H9 (cell line): ENCODE measurements around the gene KIF6. TPM values are rescaled to one million over a fixed set of nuclear protein-coding genes. Genes with fewer than 3 reads are reported as not detected.

Experiments
- DNase-seq: peaks from one replicate; pipeline ENCODE4 v3.0.0-alpha.2; 2017
- H2AFZ ChIP-seq: one replicate; pipeline ENCODE4 v1.6.1; 2013; ENCODE audit warnings: mild to moderate bottlenecking, low read length, control low read depth, moderate library complexity
- H2AK5ac ChIP-seq: 2 replicates; pipeline ENCODE4 v1.6.1; 2013; ENCODE audit warnings: low read length, control low read depth, mixed read lengths; ENCODE audit not compliant: insufficient read length
- H2BK120ac ChIP-seq: one replicate; pipeline ENCODE4 v1.6.1; 2013; ENCODE audit warnings: low read depth, mild to moderate bottlenecking, low read length, control low read depth, inconsistent platforms; ENCODE audit not compliant: poor library complexity, severe bottlenecking
- H2BK12ac ChIP-seq: 2 replicates; pipeline ENCODE4 v1.6.1; 2013; ENCODE audit warnings: low read length, control low read depth, mixed read lengths, low read depth; ENCODE audit not compliant: insufficient read length
- H2BK15ac ChIP-seq: 2 replicates; pipeline ENCODE4 v1.6.1; 2013; ENCODE audit warnings: low read depth, low read length, control low read depth
- H2BK20ac ChIP-seq: one replicate; pipeline ENCODE4 v1.6.1; 2013; ENCODE audit warnings: low read depth, mild to moderate bottlenecking, low read length, control low read depth, inconsistent platforms; ENCODE audit not compliant: poor library complexity, severe bottlenecking
- H2BK5ac ChIP-seq: 2 replicates; pipeline ENCODE4 v1.6.1; 2013; ENCODE audit warnings: low read length, control low read depth, mixed read lengths; ENCODE audit not compliant: insufficient read length
- H3K14ac ChIP-seq: 2 replicates; pipeline ENCODE4 v1.6.1; 2013; ENCODE audit warnings: low read length, control low read depth; ENCODE audit not compliant: insufficient read depth
- H3K18ac ChIP-seq: 2 replicates; pipeline ENCODE4 v1.6.1; 2013; ENCODE audit warnings: low read depth, mild to moderate bottlenecking, mixed read lengths, low read length, control low read depth; ENCODE audit not compliant: insufficient read length
- H3K23ac ChIP-seq: 2 replicates; pipeline ENCODE4 v1.6.1; 2013; ENCODE audit warnings: low read length, control low read depth, mixed read lengths, low read depth; ENCODE audit not compliant: insufficient read length
- H3K23me2 ChIP-seq: 2 replicates; pipeline ENCODE4 v1.6.1; 2013; ENCODE audit warnings: low read depth, mild to moderate bottlenecking, mixed read lengths, low read length, control low read depth; ENCODE audit not compliant: insufficient read length, poor library complexity, severe bottlenecking
- H3K27ac ChIP-seq: 2 replicates; pipeline ENCODE4 v1.5.1; 2013; ENCODE audit warnings: low read length, control low read depth, mixed read lengths, low read depth; ENCODE audit not compliant: insufficient read length
- H3K27me3 ChIP-seq: 2 replicates; pipeline ENCODE4 v1.6.1; 2013; ENCODE audit warnings: low read length, control low read depth, inconsistent platforms; ENCODE audit not compliant: insufficient read depth
- H3K4ac ChIP-seq: 2 replicates; pipeline ENCODE4 v1.6.1; 2013; ENCODE audit warnings: low read depth, mild to moderate bottlenecking, control low read depth, inconsistent platforms, low read length, moderate library complexity
- H3K4me1 ChIP-seq: 2 replicates; pipeline ENCODE4 v1.6.1; 2013; ENCODE audit warnings: low read length, control low read depth, inconsistent platforms; ENCODE audit not compliant: insufficient read depth
- H3K4me2 ChIP-seq: 2 replicates; pipeline ENCODE4 v1.6.1; 2013; ENCODE audit warnings: low read length, control low read depth, mixed read lengths; ENCODE audit not compliant: insufficient read length, insufficient read depth
- H3K56ac ChIP-seq: 2 replicates; pipeline ENCODE4 v1.6.1; 2013; ENCODE audit warnings: low read depth, mild to moderate bottlenecking, mixed read lengths, low read length, control low read depth; ENCODE audit not compliant: insufficient read length
- H3K79me1 ChIP-seq: 2 replicates; pipeline ENCODE4 v1.6.1; 2013; ENCODE audit warnings: low read depth, mild to moderate bottlenecking, moderate library complexity, low read length, control low read depth, inconsistent platforms; ENCODE audit not compliant: insufficient read depth, poor library complexity, severe bottlenecking
- H3K79me2 ChIP-seq: 2 replicates; pipeline ENCODE4 v1.6.1; 2013; ENCODE audit warnings: low read length, control low read depth, inconsistent platforms; ENCODE audit not compliant: insufficient read depth
- H3K9ac ChIP-seq: 2 replicates; pipeline ENCODE4 v1.6.1; 2013; ENCODE audit warnings: low read length, control low read depth, mixed read lengths; ENCODE audit not compliant: insufficient read length; ENCODE audit errors: extremely low read depth
- H3K9me3 ChIP-seq: one replicate; pipeline ENCODE4 v1.6.1; 2013; ENCODE audit warnings: low read depth, low read length, inconsistent platforms; ENCODE audit not compliant: control insufficient read depth
- H3T11ph ChIP-seq: one replicate; pipeline ENCODE4 v1.6.1; 2013; ENCODE audit warnings: mild to moderate bottlenecking, low read length, control low read depth, inconsistent platforms
- H4K20me1 ChIP-seq: one replicate; pipeline ENCODE4 v1.6.1; 2013; ENCODE audit not compliant: control insufficient read depth, insufficient read length, insufficient read depth
- H4K5ac ChIP-seq: 2 replicates; pipeline ENCODE4 v1.6.1; 2013; ENCODE audit warnings: low read depth, mild to moderate bottlenecking, mixed read lengths, low read length, control low read depth; ENCODE audit not compliant: insufficient read length
- H4K8ac ChIP-seq: replicated peaks from 2 replicates; pipeline ENCODE4 v1.6.1; 2013; ENCODE audit warnings: low read length, control low read depth, mixed read lengths, low read depth; ENCODE audit not compliant: insufficient read length
- H4K91ac ChIP-seq: 2 replicates; pipeline ENCODE4 v1.6.1; 2013; ENCODE audit warnings: low read depth, mild to moderate bottlenecking, moderate library complexity, mixed read lengths, low read length, control low read depth; ENCODE audit not compliant: insufficient read length
- H3K27ac Mint-ChIP-seq, 3 experiments: 2 replicates in 2 of 3; 3 replicates in 1 of 3; pipeline ENCODE4 v1.8.0; 2020 to 2021; ENCODE audit warnings: mixed read lengths in 3 of 3, mild to moderate bottlenecking in 1 of 3, moderate library complexity in 1 of 3
- H3K27me3 Mint-ChIP-seq: 2 replicates; pipeline ENCODE4 v1.8.0; 2021; ENCODE audit warnings: low read depth, mild to moderate bottlenecking, moderate library complexity, mixed read lengths
- H3K36me3 Mint-ChIP-seq, 3 experiments: 2 replicates in 2 of 3; 3 replicates in 1 of 3; pipeline ENCODE4 v1.8.0; 2020 to 2021; ENCODE audit warnings: low read depth in 3 of 3, mixed read lengths in 3 of 3; ENCODE audit not compliant: insufficient read depth in 1 of 3
- H3K4me1 Mint-ChIP-seq, 2 experiments: 2 replicates each; pipeline ENCODE4 v1.8.0; 2020; ENCODE audit warnings: mixed read lengths in 2 of 2
- H3K4me3 Mint-ChIP-seq, 2 experiments: 2 replicates in 1 of 2; 3 replicates in 1 of 2; pipeline ENCODE4 v1.8.0; 2020 to 2021; ENCODE audit warnings: mild to moderate bottlenecking in 2 of 2, mixed read lengths in 2 of 2, moderate library complexity in 1 of 2
- H3K9me3 Mint-ChIP-seq, 2 experiments: 2 replicates in 1 of 2; 3 replicates in 1 of 2; pipeline ENCODE4 v1.8.0; 2020; ENCODE audit warnings: mild to moderate bottlenecking in 2 of 2, mixed read lengths in 2 of 2, moderate library complexity in 1 of 2
- CTCF ChIP-seq: fragments of 200-600 bp; sonication (generic); conservative IDR thresholded peaks from 3 replicates; pipeline ENCODE4 v1.8.0; 2021; ENCODE audit warnings: antibody characterized with exemption, mild to moderate bottlenecking
- WGBS: extraction: QIAGEN DNeasy Blood & Tissue Kit; methylation state at CpG from one replicate; pipeline ENCODE4 v1.1.7; 2013; ENCODE audit warnings: missing lambda C conversion rate, low lambda C conversion rate, mixed read lengths; ENCODE audit not compliant: insufficient read length; ENCODE audit errors: extremely low coverage; 5-methylcytosine and 5-hydroxymethylcytosine counted together
- total RNA-seq: library from RNA; stranded (reverse); gene quantifications from 2 replicates; pipeline ENCODE4 v1.2.1, GENCODE V29; 2021

Gene KIF6
- total RNA-seq, 1 experiment from 2014 or later: 0.63 TPM

GRCh38 chr6:39441301-39441700 is 283.9 kb downstream of the KIF6 start:
- Histone ChIP-seq H2AK5ac (no peak overlapping the region), H3K23ac (no peak overlapping the region), H2BK12ac (no peak overlapping the region), H4K91ac (no peak overlapping the region), H4K8ac (no peak overlapping the region), H3K27me3 (no peaks in the 10 kb centered on the region), H3K79me2 (no peaks in the 10 kb centered on the region), H2AFZ (no peak overlapping the region), H4K20me1 (no peaks in the 10 kb centered on the region), H3K4ac (no peak overlapping the region), H2BK120ac (no peak overlapping the region), H3K56ac (no peak overlapping the region), H3K14ac (no peak overlapping the region), H3K9me3 (no peaks in the 10 kb centered on the region), H3T11ph (no peak overlapping the region), H3K4me1 (no peaks in the 10 kb centered on the region), H2BK15ac (no peak overlapping the region), H3K27ac (no peak overlapping the region), H3K79me1 (no peaks in the 10 kb centered on the region), H3K18ac (no peak overlapping the region), H2BK20ac (no peak overlapping the region), H4K5ac (no peak overlapping the region), H2BK5ac (no peak overlapping the region), H3K4me2 (no peak overlapping the region), H3K23me2 (no peaks in the 10 kb centered on the region), H3K9ac (no peak overlapping the region)
- DNase-seq: no peak
- Mint-ChIP-seq H3K36me3 (no peaks in the 10 kb centered on the region; a peak in 2 of 7 replicates), H3K27me3 (peaks cover 3% of the 10 kb centered on the region), H3K27ac (no peak overlapping the region), H3K9me3 (peaks cover 5 to 8% of the 10 kb centered on the region in 2 experiments; a peak in 4 of 5 replicates), H3K4me3 (no peak overlapping the region), H3K4me1 (peaks cover 3 to 7% of the 10 kb centered on the region in 2 experiments)
- WGBS: no CpG with 5 or more reads among the region's 6 CpGs
- TF ChIP-seq CTCF: no peak
